Retinal pigment epithelial cell (primary cell): Measurements from ENCODE around the gene FHOD3.

Experiments
- DNase-seq: peaks from one replicate; pipeline ENCODE4 v3.0.0-alpha.2; 2010; ENCODE audit warnings: low read depth
- H3K4me3 ChIP-seq: 2 replicates; pipeline ENCODE4 v1.5.1; 2011; ENCODE audit warnings: mild to moderate bottlenecking, low read length, control low read depth, moderate library complexity
- TF ChIP-seq, protein P1 (sequence below): conservative IDR thresholded peaks from 2 replicates; pipeline ENCODE4 v1.5.1; 2011; ENCODE audit warnings: low read depth, low read length, control low read depth, inconsistent platforms

Gene FHOD3

DNA sequence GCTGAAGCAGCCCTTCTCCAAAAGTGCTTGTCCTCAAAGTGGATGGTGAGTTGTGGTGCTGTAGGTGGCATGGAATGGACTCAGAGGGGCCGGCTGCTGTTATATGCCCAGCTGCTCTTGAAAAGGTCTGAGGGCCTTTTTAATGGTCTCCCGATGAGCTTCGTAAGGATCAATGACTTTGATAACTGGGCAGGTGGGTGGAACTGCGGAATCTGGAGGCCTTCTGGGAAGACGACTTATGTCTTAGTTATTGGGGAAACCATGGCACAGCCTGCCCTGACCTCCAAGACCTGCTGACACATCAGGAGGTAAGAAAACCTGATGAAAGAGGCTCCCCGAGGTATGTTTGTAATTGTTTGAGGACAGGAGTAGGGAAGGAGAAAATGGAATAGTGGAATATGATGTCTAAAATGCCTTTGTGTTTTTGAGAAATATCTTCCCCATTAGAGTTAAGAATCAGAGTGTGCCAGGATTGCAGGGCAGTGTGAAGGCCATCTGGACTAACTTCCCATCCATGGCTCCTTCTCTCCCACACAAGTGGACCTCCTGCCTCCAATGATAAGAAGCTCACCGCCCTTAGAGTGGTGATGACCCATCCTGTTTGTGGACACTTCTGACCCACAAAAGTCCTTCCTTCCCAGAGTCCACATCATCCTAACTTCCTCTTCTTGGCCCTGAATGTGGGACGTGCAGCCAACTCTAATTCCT lies 236.1 kb downstream of the FHOD3 start:
- DNase-seq, result no peak
- no peak overlapping the region for H3K4me3 ChIP-seq
- TF ChIP-seq, protein P1, sequence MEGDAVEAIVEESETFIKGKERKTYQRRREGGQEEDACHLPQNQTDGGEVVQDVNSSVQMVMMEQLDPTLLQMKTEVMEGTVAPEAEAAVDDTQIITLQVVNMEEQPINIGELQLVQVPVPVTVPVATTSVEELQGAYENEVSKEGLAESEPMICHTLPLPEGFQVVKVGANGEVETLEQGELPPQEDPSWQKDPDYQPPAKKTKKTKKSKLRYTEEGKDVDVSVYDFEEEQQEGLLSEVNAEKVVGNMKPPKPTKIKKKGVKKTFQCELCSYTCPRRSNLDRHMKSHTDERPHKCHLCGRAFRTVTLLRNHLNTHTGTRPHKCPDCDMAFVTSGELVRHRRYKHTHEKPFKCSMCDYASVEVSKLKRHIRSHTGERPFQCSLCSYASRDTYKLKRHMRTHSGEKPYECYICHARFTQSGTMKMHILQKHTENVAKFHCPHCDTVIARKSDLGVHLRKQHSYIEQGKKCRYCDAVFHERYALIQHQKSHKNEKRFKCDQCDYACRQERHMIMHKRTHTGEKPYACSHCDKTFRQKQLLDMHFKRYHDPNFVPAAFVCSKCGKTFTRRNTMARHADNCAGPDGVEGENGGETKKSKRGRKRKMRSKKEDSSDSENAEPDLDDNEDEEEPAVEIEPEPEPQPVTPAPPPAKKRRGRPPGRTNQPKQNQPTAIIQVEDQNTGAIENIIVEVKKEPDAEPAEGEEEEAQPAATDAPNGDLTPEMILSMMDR, result no peak

DNA sequence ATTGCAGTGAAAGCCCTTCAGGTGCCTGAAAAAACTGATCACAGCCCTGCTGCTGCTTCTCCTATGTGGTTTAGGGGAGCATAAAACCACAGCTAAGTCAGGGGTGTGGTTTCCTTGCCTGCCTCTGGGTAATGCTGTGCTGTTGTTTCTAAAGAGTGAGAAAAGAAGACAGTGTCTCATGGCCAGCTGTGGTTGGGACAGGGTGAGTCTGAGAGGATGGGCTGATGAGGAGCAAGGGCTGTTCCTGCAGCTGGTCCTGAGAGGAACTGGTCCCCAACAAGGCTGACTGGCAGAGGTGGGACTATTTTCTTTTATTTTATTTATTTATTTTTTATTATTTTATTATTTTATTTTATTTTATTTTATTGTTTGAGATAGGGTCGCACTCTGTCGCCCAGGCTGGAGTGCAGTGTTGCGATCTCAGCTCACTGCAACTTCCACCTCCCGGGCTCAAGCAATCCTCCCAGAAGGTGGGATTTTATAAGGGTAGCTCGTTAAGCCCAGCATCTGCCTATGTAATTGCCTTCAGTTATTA lies 236.7 kb downstream of the FHOD3 start:
- H3K4me3 ChIP-seq, result no peak overlapping the region
- TF ChIP-seq, protein P1, result no peak
- DNase-seq, result no peak

DNA sequence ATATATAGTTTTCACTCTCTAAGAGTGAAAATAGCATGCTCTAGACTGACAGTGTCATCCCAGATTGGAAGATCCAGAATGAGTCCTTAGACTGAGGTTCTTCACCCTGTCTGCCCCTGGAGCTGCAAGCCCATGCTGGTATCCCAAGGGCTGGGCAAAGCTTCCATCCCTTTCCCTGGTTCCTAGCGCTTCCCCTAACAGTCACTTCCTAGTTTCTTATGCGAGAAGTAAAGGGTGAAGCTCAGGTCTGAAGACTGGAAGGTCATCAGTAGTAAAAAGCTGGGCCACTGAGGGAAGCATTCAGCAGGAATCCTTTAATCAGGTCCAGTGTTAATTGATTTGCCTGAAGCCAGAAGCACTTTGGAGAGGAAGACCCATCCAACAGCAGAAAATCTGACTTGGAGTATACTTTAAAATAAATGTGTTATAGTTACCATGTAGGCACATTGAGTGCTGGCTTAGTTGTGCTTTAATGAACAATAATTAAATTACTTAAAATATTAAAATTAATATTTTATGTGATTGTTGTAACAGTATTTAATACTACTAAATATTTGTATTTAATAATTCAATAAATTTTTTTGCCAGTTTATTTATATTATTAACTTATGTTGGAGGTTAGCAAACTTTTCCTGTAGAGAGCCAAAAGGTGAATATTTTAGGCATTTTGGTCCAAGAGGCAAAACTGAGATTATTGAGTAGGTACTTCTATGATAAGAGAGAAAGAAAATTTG lies 237.9 kb downstream of the FHOD3 start:
- TF ChIP-seq, protein P1, result no peak
- DNase-seq, result no peak
- H3K4me3 ChIP-seq, result no peak overlapping the region

DNA sequence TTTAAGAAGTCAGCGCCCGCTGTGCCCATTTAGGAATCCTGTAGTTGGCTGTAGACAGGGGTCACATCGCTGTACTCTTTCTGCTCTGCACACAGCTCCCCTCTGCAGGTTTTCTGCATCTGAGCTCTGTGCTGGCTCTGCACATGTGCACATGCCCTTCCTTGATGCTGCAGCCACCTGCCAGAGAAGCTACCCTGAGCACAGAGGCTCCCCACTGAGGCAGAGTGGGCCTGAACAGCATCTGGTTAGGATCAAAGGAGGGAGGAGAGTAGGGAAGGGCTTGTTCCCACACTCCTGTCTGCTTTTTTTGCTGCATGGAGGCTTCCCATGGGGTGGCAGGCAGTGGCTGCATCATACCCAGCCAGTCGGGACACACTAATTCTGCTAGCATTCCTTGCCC lies 238.9 kb downstream of the FHOD3 start:
- H3K4me3 ChIP-seq, result no peak overlapping the region
- no peak for DNase-seq
- TF ChIP-seq, protein P1, result no peak

DNA sequence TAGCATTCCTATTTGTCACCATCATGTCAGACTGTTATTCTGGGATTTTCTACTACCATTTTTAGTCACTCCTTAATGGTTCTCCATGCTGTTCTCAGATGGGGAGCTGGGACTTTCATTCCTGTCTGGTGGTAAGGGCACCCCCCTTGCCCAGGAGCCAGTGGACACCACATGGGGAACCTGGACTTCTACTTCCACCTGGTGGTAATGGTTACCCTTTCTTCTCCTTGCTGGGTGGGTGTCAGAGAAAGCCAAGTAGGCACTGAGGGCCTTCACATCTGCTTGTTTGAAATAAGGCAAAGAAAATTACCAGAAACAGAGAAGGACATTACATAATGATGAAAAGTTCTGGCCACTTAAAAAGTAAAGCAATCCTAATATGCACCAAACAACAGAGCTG lies 239.8 kb downstream of the FHOD3 start:
- DNase-seq, result no peak
- no peak overlapping the region for H3K4me3 ChIP-seq
- TF ChIP-seq, protein P1, result no peak

DNA sequence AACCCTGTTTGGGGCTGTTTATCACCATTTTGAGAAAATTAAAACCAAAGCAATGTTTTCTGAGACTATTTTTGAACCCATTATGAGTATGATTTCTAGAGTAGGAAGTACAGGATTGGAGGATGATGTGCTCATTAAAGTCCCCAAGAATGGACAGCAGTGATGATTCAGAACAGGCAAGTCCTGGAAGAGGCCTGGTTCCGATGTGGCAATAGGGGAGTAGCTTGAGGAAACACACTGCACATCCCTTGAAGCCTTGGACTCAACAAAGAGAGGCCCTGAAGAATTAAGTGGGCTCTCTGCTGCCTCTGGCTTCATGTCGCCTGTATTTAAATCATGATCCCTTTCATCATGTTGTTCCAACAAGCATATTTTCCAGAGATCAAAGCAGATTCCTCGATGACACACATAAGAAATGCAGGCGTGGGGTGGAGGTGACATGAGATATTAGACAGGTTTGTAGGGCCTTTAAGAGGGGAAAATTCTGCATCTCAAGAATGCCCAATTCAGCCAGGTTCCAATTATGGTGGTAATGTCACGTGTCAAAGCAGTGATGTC lies 242.2 kb downstream of the FHOD3 start:
- TF ChIP-seq, protein P1, result no peak
- DNase-seq, result no peak
- no peak overlapping the region for H3K4me3 ChIP-seq
